H1 (cell line): ENCODE measurements around the gene CELF5.

Experiments
- EP300 ChIP-seq, 2 experiments: IDR thresholded peaks; 1 replicate in 1 of 2; 2 replicates in 1 of 2; pipeline ENCODE4 v1.6.1; 2011 to 2012; ENCODE audit warnings: low read depth in 2 of 2, low read length in 2 of 2, mild to moderate bottlenecking in 2 of 2, borderline replicate concordance in 1 of 2, inconsistent platforms in 1 of 2, moderate library complexity in 1 of 2
- KDM5A ChIP-seq: fragments of 200-600 bp; IDR thresholded peaks from 2 replicates; pipeline ENCODE4 v1.7.1; 2012; ENCODE audit warnings: mild to moderate bottlenecking, low read length, inconsistent platforms, mixed read lengths
- PHF8 ChIP-seq: fragments of 200-600 bp; sonication (generic); conservative IDR thresholded peaks from 2 replicates; pipeline ENCODE4 v1.7.1; 2012; ENCODE audit warnings: low read depth, mild to moderate bottlenecking, inconsistent platforms, low read length, moderate library complexity
- POLR2AphosphoS5 ChIP-seq: IDR thresholded peaks from 2 replicates; pipeline ENCODE4 v1.6.1; 2011; ENCODE audit warnings: low read depth, low read length
- SIX5 ChIP-seq: IDR thresholded peaks from 2 replicates; pipeline ENCODE4 v1.6.1; 2011; ENCODE audit warnings: mild to moderate bottlenecking, low read depth, low read length
- SRF ChIP-seq: IDR thresholded peaks from 2 replicates; pipeline ENCODE4 v1.6.1; 2011; ENCODE audit warnings: mild to moderate bottlenecking, low read depth, low read length, moderate library complexity
- TF ChIP-seq, protein P1 (sequence below), 3 experiments: IDR thresholded peaks; 1 replicate in 2 of 3; 2 replicates in 1 of 3; pipeline versions ENCODE4 v1.5.1 to v1.6.1; 2011; ENCODE audit warnings: low read length in 3 of 3, mild to moderate bottlenecking in 3 of 3, inconsistent platforms in 2 of 3, low read depth in 1 of 3, moderate library complexity in 1 of 3; ENCODE audit not compliant: insufficient read depth in 1 of 3; ENCODE audit errors: control extremely low read depth in 1 of 3

DNA sequence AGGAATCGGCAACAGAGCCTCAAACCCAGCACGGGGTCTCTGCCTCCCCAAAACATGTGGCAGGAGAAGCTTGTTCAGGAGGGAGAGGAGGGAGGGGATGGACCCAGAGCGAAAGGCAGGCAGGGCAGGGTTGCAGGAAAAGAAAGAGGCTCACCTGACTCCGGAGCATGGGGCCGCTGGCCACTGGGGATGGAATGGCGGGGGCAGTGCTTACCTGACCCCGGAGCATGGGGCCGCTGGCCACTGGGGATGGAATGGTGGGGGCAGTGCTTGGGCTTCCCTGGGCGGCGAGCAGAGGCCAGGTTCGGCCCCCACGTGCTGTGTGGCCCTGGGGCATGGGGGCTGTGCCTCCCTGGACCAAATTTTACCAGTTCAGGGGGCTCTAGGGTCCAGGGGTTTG lies 13.3 kb upstream of the CELF5 start:
- TF ChIP-seq, protein P1, sequence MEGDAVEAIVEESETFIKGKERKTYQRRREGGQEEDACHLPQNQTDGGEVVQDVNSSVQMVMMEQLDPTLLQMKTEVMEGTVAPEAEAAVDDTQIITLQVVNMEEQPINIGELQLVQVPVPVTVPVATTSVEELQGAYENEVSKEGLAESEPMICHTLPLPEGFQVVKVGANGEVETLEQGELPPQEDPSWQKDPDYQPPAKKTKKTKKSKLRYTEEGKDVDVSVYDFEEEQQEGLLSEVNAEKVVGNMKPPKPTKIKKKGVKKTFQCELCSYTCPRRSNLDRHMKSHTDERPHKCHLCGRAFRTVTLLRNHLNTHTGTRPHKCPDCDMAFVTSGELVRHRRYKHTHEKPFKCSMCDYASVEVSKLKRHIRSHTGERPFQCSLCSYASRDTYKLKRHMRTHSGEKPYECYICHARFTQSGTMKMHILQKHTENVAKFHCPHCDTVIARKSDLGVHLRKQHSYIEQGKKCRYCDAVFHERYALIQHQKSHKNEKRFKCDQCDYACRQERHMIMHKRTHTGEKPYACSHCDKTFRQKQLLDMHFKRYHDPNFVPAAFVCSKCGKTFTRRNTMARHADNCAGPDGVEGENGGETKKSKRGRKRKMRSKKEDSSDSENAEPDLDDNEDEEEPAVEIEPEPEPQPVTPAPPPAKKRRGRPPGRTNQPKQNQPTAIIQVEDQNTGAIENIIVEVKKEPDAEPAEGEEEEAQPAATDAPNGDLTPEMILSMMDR (IDR thresholded peaks at IDR 0.05; ENCODE audit: control extremely low read depth in 1 of 3, insufficient read depth in 1 of 3, low read depth in 1 of 3, low read length in 3 of 3): no peak
- TF ChIP-seq SIX5: no peak
- TF ChIP-seq KDM5A: no peak
- no peak for TF ChIP-seq POLR2AphosphoS5
- TF ChIP-seq PHF8: no peak
- TF ChIP-seq EP300 (IDR thresholded peaks at IDR 0.05; ENCODE audit: borderline replicate concordance in 1 of 2, low read depth in 2 of 2, low read length in 2 of 2): no peak
- TF ChIP-seq SRF: no peak
